Glomerular visceral epithelial cell (primary cell): ENCODE measurements around the gene SIRT2.

Source experiments
- DNase-seq: peaks from one replicate; pipeline ENCODE4 v3.0.0-alpha.2; 2016; ENCODE audit errors: extremely low spot score

Gene SIRT2

DNA sequence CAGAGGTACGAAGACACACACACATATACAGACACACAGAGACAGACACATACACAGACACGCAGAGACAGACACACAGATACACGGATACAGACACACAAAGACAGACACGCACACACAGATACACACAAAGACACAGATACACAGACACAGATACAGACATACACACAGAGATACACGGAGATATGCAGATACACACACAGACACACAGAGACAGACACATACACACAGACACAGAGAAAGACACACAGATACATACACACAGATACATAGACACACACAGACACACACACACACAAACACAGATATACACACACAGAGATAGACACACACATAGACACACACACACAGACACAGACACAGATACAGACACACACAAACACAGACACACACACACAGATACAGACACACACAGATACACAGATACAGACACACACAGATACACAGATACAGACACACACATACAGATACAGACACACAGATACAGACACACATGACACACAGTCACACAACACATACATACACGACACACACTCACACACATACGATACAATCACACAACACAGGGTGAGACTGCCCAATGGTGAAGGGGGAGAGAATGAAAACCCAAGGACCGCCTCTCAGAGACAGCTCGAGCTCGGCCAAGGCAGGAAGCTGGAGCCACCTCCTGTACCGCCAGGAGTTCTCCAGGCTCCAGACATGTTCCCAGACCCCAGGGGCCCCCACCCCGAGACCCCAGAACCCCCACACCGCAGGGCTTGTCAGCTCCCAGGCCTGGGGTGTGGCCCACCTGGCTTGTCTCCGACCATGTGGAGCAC lies 21.4 kb upstream of the SIRT2 start:
- no peak for DNase-seq

DNA sequence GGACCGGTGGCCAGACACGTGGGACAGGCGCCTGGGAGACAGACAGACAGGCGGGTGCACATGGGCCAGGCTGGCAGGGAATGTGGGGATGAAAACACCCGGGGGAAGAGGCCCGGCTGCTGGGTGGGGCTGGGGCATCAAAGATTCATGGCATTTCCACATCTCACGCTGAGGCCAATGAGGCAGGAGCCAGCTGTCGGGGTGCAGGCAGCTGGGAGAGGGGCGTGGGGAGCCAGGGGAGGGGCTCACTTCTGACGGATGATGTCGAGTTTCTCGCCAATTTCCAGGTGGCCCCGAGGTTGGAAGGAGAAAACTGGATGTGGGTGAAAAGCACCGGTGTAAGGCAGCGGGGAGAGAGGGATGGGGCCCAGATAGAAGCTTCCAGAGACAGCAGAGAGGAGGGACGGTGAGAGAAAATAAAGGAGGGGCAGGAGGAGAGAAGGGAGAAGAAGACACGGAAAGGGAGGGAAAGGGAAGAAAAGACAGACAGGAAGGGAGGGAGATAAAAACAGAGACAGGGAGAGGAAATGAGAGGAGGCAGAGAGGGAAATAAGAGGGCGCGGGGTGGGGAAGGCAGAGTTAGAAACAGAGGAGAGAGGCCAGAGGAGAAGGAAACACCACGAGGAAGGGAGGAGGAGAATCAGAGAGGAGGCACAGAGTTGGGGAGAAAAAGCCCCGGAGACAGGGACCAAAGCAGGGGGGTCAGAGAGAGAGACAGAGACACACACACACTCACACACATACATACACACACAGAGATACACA lies 20.6 kb upstream of the SIRT2 start:
- DNase-seq: no peak

DNA sequence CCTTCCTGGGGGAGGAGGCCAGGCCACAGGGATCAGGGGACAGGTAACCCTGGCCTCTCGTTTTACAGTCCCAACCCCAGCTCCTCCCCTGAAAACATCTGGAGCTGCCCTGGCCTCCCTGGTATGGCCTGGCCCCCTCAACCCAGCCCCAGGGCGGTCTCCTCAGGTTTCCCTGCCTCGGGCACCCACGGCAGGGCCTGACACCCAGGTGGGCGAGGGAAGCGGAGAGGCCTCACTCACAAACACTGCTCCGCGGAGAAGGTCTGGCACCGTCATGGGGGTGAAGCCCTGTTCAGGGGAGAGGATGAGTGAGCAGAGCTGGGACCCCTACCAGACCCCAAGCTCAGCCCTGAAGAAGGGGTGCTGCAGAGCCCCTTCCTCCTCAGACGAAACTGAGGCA lies 19.1 kb upstream of the SIRT2 start:
- no peak for DNase-seq

DNA sequence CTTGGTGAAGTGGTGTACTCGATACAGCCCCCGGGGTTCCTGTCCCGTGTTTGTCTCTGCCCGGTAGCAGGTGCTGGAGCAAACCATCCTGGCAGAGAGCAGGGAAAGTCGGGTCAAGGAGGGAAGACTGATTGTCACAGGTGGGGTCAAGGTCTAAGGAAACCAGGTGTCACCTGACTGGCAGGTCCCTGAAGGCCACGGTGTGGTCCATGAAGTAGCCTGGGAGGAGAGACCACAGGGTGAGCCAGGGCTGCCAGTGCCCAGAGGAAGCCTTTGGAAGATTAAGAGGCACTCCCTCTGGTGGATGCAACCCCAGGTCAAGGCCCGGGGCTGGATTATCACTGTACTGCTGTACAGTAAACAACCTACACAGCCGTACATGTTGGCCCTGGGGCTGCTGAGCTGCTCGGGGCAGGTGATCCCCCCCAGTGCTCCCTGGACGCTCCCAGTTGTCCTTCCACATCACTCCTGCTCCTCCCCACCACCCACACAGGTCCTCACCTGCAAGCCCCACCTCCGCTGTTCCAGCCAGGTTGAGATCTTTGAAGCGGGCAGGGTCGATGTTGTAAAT lies 18.6 kb upstream of the SIRT2 start:
- DNase-seq: no peak

- no peak for DNase-seq
Observed at GRCh38 chr19:38917516-38917915, 18.1 kb upstream of the SIRT2 start.

DNA sequence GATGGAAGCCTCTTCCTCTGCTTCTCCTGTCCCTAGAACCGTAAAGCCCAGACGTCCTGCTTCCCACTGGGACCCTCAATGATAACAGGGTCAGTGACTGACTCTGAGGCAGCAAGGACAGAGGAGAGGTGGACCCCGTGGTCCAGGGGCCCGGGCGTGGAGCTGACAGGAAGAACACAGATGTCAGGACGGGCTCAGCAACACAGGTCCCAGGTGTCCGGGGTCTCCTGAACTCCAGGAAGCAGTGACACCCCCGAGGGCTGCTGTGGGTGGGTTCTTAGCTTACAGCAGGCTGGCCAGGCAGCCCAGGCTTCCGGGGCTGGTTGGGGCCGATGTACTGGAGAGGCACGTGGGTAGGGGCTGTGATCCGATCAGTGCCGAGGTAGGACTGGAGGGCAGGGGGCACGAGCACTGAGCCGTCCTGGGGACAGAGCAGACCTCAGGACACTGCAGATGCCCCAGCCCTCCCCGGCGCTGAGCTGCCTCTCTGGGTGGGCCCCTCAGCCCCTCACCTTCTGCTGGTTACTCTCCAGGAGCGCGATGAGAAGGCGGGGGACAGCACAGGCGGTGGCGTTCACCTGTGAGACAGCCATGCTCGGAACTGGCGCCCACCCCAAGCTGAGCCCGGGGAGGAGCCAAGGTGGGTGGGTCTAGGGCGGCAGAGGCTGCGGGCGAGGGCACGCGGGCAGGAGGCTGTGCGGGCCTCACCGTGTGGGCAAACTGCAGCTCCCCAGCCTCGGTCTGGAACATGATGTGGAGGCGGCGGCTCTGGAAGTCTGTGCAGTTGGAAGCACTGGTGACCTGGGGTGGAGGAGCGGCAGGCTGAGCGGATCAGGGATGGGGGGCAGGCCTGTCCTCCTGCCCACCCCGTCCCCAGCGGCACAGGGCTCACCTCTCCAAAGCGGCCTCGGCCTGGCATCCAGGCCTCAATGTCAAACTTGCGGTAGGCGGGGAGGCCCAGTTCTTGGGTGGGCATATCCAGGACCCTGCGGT lies 16.2 kb upstream of the SIRT2 start:
- DNase-seq: no peak

DNA sequence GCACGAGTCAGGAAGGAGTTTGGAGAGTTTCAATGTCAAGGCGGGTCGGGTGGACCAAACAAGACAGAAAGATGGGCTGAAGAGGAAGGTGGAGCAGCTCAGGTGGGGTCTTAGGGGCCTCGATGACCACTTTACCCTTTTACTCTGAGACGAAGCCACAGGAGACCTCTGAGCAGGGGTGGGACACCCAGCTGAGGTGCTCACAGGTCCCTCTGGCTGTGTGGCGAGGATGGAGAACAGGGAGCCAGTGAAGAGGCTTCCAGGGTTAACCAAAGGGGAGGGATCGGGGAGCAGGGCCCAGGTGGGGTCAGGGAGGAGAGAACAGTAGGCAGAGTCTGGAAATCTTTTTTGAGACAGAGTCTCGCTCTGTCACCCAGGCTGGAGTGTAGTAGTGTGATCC lies 14.5 kb upstream of the SIRT2 start:
- DNase-seq: no peak

DNA sequence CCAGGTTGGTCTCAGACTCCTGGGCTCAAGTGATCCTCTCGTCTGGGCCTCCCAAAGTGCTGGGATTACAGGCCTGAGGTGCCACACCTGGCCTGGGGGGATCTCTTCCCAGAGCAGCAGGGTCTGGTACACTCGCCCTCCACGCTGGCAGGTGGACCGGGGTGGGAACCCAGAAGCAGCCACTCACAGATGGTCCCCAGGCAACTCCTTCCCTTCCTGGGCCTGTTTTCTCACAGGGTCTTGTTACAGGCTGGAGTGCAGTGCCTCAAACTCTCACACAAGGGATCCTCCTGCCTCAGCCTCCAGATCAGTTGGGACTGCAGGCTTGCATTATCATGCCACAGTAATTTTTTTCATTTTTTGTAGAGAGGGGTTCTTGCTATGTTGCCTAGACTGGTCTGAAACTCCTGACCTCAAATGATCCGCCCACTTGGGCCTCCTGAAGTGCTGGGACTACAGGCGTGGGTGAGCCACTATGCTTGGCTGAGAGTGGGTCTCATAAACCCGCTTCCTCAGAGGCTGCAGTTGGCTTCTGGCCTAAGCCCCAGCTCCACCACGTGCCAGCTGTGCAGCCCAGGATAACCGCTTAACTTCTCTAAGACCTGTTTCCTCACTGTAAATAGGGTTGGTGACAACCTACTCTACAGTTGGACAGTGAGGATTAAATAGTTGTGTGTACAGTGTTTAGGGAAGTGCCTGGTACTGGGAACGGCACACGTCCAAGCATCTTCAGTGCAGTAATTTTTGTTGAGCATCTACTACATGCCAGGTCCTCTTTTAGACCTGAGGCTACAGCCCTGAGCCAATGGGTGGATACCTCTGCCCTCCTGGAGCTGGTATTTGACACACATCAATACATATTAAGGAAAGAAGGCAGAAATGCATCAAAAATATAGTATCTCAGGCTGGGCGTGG lies 13.4 kb upstream of the SIRT2 start:
- DNase-seq: no peak

DNA sequence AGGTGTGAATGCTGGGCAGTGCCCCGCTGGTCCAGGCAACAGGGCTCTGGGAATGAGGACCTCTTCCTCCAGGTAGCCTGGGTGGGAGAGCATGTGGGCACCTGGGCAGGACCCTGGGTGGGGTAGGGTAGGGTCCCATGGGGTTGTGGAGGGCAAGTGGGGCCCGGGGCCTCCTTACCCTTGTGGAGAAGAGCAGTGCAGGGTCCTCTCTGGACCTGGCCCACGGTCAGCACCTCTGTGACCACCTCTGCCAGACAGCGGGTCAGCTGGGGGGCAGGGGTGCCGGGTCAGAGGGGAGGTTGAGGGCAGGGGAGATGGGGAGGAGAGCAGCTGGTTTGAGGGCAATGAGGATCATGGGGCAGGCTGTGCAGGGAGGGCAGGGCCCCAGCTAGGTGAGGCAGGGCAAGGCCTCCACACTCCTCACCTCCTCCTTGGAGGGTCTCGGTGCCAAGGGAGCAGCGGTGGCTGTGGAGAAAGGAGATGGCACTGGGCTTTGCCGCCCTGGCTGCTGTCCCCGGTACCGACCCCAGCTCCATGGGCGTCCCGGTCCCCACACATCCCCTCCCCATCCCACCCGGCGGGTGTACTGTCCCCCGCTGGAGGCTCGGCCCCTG lies 12.1 kb upstream of the SIRT2 start:
- DNase-seq: no peak

DNA sequence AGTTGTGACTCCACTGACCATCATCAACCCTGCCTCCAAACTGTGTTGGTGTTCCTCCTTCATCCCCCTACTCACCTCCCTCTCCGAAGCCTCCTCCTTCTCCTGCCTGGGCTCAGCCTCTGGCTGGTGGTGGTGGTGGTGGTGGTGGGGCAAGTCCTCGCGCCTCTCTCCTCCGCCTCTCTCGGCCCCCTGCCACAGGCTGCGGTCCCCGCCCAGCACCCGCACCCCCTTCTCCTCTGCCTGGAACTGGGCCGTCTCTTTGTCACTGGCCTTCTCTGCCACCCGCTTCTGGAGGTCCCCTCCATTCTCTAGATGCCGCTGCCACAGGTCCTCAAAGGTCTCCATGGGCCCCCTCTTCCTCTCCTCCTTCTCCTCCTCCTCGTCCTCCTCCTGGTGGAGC lies 11.1 kb upstream of the SIRT2 start:
- DNase-seq: no peak

DNA sequence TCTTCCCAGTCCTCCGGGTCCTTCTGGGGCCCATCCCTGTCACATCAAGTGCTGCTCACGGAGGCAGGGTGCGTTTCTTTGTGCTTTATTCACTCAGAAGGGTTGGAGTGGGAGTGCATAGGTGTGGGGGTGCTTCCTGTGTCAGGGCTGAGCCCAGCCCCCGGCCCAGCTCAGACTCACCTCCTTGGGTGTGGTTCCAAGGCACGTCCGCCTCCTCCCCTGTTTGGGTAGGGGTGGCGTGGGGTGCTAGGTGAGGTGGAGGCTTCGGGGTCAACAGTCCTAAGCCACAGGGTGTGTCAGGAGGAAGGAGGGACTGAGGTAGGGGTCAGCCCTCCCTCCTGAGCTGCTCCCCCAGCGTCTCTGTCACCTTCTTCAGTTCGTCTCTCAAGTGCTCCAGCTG lies 9.5 kb upstream of the SIRT2 start:
- no peak for DNase-seq

- DNase-seq: no peak
Observed at GRCh38 chr19:38907670-38908069, 8.3 kb upstream of the SIRT2 start.

- no peak for DNase-seq
Observed at GRCh38 chr19:38907227-38907626, 7.8 kb upstream of the SIRT2 start.

DNA sequence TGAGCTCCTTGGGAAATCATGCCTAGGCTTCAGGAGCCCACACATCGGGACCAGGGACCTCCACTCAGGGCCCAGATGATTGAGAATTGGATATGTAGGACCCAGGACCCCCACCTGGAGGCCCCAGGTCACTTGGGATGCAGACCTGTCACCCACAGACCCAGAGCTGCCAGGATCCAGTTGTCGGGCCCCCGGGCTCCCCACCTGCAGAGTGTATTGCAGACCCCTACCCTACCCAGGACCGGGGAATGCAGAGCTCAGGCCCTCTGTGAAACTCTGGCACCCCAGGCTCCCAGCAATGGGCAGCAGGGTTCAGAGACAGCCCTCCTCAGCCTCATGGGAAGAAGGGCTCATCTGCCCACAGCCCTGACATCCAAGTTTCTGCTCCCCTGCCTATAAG lies 6.2 kb upstream of the SIRT2 start:
- no peak for DNase-seq

GRCh38 chr19:38904581-38905539 lies 5.4 kb upstream of the SIRT2 start:
- DNase-seq: no peak

- no peak for DNase-seq
Observed at GRCh38 chr19:38901683-38902082, 2.3 kb upstream of the SIRT2 start.

DNA sequence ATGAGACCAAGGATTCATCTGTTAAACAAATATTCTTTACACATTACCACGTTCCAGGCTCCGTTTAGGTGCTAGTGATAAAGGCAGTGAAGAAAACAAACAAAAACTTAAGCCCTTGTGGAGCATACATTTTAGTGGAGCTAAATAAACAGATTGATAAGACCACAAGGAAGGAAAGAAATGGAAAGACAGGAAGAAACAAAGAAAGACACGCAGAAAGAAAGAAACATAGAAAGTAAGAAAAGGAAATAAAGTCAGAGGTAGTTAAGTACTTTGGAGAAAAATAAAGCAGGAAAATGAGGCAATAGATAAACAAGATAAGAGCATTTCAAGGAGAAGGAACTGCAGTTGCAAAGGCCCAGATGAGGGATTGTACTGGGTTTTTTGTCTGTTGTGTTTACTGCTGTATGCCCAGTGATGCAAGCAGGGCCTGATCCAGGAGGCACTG lies 1.3 kb upstream of the SIRT2 start:
- no peak for DNase-seq

DNA sequence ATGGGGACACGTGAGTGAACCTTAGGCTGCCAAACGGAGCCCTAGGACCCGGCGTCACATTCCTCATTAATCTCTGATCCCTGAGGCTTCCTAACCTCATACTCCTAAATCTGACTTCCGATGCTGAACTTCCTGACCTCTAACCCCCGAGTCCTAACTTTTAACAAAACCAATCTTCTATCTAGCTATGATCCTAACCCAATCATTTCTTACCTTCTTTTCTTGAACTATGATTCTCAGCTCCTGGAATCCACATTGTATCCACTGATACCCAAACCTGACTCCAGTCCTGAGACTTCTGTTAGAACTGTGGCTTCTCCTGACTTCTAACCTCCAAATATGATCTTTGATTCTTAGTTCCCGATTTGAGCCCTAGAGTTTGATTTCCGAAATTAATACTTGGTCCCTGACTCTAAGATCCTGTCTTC lies 798 bp upstream of the SIRT2 start:
- DNase-seq: no peak
